ENCODE results near the gene KCNQ4.

Gene KCNQ4

GRCh38 chr1:40845895-40846294 is 62.3 kb downstream of the KCNQ4 start:
- DNase-seq (ENCODE audit: low read depth) = no peak
- TF ChIP-seq CTCF (IDR thresholded peaks at IDR 0.05; ENCODE audit: control insufficient read depth, extremely low read depth, insufficient read depth) = no peak
- H3K4me3 ChIP-seq (ENCODE audit: low read depth, low read length) = no peak overlapping the region

GRCh38 chr1:40847023-40847745 is 63.6 kb downstream of the KCNQ4 start:
- H3K4me3 ChIP-seq (ENCODE audit: low read depth, low read length) = no peak overlapping the region
- no peak for DNase-seq (ENCODE audit: low read depth)
- no peak for TF ChIP-seq CTCF (IDR thresholded peaks at IDR 0.05; ENCODE audit: control insufficient read depth, extremely low read depth, insufficient read depth)

GRCh38 chr1:40848530-40849189 is 65.1 kb downstream of the KCNQ4 start:
- peak; percentile 46 for DNase-seq (ENCODE audit: low read depth)
- TF ChIP-seq CTCF (IDR thresholded peaks at IDR 0.05; ENCODE audit: control insufficient read depth, extremely low read depth, insufficient read depth) = peak; percentile 99
- no peak overlapping the region for H3K4me3 ChIP-seq (ENCODE audit: low read depth, low read length)

- peak; percentile 93 for TF ChIP-seq CTCF (IDR thresholded peaks at IDR 0.05; ENCODE audit: control insufficient read depth, extremely low read depth, insufficient read depth)
- DNase-seq (ENCODE audit: low read depth) = peak; percentile 18
- no peak overlapping the region for H3K4me3 ChIP-seq (ENCODE audit: low read depth, low read length)
Measured at GRCh38 chr1:40849801-40850592, 66.4 kb downstream of the KCNQ4 start.

GRCh38 chr1:40851643-40852042 is 68.1 kb downstream of the KCNQ4 start:
- no peak overlapping the region for H3K4me3 ChIP-seq (ENCODE audit: low read depth, low read length)
- no peak for TF ChIP-seq CTCF (IDR thresholded peaks at IDR 0.05; ENCODE audit: control insufficient read depth, extremely low read depth, insufficient read depth)
- no peak for DNase-seq (ENCODE audit: low read depth)

- no peak for DNase-seq (ENCODE audit: low read depth)
- H3K4me3 ChIP-seq (ENCODE audit: low read depth, low read length) = no peak overlapping the region
- no peak for TF ChIP-seq CTCF (IDR thresholded peaks at IDR 0.05; ENCODE audit: control insufficient read depth, extremely low read depth, insufficient read depth)
Measured at GRCh38 chr1:40853113-40853884, 69.7 kb downstream of the KCNQ4 start.

All from LNCaP clone FGC (cell line).